IPS-20b (cell line): Measurements from ENCODE around the gene TTC7B.

ENCODE experiments used
- H3K27ac ChIP-seq: one replicate; pipeline ENCODE4 v1.5.1; 2013; ENCODE audit warnings: low read length
- H3K27me3 ChIP-seq: 2 replicates; pipeline ENCODE4 v1.6.1; 2013; ENCODE audit warnings: mild to moderate bottlenecking, low read length, inconsistent platforms; ENCODE audit not compliant: insufficient read depth
- H3K36me3 ChIP-seq: 2 replicates; pipeline ENCODE4 v1.6.1; 2013; ENCODE audit warnings: low read depth, mild to moderate bottlenecking, inconsistent platforms, low read length, moderate library complexity; ENCODE audit not compliant: insufficient read depth
- H3K4me1 ChIP-seq: 2 replicates; pipeline ENCODE4 v1.6.1; 2013; ENCODE audit warnings: mild to moderate bottlenecking, control low read depth, inconsistent platforms, low read length, moderate library complexity; ENCODE audit not compliant: insufficient read depth
- H3K4me3 ChIP-seq: 2 replicates; pipeline ENCODE4 v1.5.1; 2013; ENCODE audit warnings: mild to moderate bottlenecking, low read length, inconsistent platforms
- H3K9ac ChIP-seq: 2 replicates; pipeline ENCODE4 v1.6.1; 2013; ENCODE audit warnings: low read depth, mild to moderate bottlenecking, inconsistent platforms, low read length, moderate library complexity
- H3K9me3 ChIP-seq: 2 replicates; pipeline ENCODE4 v1.6.1; 2013; ENCODE audit warnings: mild to moderate bottlenecking, low read depth, low read length, inconsistent platforms; ENCODE audit not compliant: insufficient read depth

The TTC7B gene

DNA sequence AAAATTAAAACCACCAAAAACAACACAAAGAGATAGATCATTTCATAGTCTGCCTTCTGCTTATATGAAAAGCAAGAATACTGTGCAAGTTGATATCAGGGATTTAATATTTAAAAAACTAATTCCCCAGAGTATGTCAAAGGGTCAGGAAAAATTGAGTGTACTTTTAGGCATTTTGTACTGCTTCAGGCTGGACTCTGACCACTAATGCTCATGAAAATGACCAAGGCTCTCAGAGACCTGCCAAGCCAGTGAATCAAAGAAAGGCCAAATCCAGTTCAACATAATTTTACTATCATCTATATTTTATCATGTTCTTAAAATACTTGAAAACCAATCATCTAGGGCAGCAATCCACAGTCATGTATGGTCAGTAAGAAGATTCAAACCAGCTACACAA, 66.0 kb downstream of the TTC7B start:
- Histone ChIP-seq H3K27me3 (no peaks in the 10 kb centered on the region), H3K9me3 (0 out of 2 replicates have a peak, but pooled peaks cover 4% of the 10 kb centered on the region), H3K27ac (no peak overlapping the region), H3K36me3 (no peaks in the 10 kb centered on the region), H3K9ac (no peak overlapping the region), H3K4me3 (no peak overlapping the region), H3K4me1 (no peaks in the 10 kb centered on the region)

DNA sequence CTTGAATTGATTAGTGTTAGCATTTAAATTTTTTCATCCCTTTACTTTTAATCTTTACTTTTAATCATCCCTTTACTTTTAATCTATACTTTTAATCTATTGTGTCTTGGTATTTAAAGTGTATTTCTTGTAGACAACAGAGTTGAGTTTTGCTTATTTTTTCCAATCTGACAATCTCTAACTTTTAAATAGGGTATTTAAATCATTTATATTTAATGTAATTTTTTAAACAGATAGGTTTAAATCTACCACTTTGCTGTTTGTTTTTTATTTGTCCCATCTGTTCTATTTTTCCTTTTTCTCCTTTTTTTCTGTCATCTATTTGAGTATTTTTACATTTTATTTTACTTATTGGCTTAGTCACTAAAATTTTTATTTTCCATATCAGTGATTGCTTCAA, 68.3 kb downstream of the TTC7B start:
- Histone ChIP-seq H3K9ac (no peak overlapping the region), H3K36me3 (no peaks in the 10 kb centered on the region), H3K9me3 (0 out of 2 replicates have a peak, but pooled peaks cover 4% of the 10 kb centered on the region), H3K27ac (no peak overlapping the region), H3K4me1 (no peaks in the 10 kb centered on the region), H3K4me3 (no peak overlapping the region), H3K27me3 (no peaks in the 10 kb centered on the region)

DNA sequence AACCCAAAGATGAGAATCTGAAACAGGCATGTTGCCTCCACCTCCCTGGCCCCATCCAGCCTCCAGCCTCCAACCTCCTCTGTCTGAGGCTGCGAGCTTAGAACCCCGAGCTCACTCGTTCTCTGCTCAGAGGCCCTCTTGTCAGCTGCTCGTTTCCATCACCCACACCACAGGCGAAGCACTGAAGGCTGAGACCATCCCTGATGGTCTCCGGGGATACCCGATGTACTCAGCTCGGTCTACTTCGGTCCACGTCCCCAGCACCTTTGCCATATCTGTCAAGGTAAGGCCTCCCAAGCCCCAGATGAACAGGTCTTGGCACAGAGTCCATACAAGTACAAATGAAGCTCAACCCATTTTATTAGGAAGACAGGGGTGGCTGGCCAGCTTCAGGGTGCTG, 72.4 kb downstream of the TTC7B start:
- Histone ChIP-seq H3K9me3 (0 out of 2 replicates have a peak, but pooled peaks cover 1% of the 10 kb centered on the region), H3K4me3 (no peak overlapping the region), H3K27ac (no peak overlapping the region), H3K4me1 (no peaks in the 10 kb centered on the region), H3K36me3 (no peaks in the 10 kb centered on the region), H3K27me3 (no peaks in the 10 kb centered on the region), H3K9ac (no peak overlapping the region)

DNA sequence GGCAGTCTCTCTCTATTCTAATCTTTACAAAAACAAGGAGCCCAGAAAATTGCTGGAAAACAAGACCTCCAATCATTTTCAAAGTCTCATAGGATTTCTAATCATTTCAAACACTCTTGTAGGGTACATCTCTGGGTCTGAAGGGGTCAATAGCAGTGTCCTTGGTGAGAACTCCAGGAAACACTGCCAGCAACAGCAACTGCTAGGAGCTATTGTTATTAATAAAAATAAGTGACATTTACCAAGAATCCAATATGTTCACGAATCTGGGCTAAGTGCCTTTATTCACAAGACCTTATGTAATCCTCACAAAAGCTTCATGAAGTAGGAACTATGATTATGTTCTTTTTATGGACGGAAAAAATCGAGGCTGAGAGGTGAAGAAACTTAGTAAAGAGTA, 72.8 kb downstream of the TTC7B start:
- no peaks in the 10 kb centered on the region for H3K27me3 ChIP-seq
- H3K27ac ChIP-seq, result no peak overlapping the region
- H3K9ac ChIP-seq, result no peak overlapping the region
- H3K4me1 ChIP-seq, result no peaks in the 10 kb centered on the region
- no peak overlapping the region for H3K4me3 ChIP-seq
- no peaks in the 10 kb centered on the region for H3K36me3 ChIP-seq
- no peaks in the 10 kb centered on the region for H3K9me3 ChIP-seq

DNA sequence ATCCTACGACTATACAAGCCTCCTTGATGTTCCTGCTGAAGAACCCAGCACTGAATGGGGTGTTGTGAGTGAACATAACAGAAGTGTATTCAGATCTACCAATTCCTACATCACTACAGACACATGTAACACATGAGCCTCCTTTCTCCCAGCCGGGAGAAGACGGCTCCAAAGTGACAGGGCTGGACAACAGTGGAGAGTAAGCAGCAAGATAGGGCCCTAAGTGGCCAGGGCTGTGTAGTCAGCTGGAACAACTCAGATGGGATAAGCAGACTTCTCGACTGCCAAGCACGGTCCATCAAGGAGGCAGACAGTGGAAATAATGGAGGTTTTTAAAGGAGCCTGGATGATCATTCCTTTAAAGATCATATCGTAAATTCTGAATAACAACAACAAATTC, 73.5 kb downstream of the TTC7B start:
- Histone ChIP-seq H3K27ac (no peak overlapping the region), H3K9me3 (no peaks in the 10 kb centered on the region), H3K36me3 (no peaks in the 10 kb centered on the region), H3K4me3 (no peak overlapping the region), H3K27me3 (no peaks in the 10 kb centered on the region), H3K9ac (no peak overlapping the region), H3K4me1 (no peaks in the 10 kb centered on the region)

GRCh38 chr14:90742252-90742651, 74.0 kb downstream of the TTC7B start:
- Histone ChIP-seq H3K27me3 (no peaks in the 10 kb centered on the region), H3K36me3 (no peaks in the 10 kb centered on the region), H3K9ac (no peak overlapping the region), H3K9me3 (no peaks in the 10 kb centered on the region), H3K4me1 (no peaks in the 10 kb centered on the region), H3K4me3 (no peak overlapping the region), H3K27ac (no peak overlapping the region)

DNA sequence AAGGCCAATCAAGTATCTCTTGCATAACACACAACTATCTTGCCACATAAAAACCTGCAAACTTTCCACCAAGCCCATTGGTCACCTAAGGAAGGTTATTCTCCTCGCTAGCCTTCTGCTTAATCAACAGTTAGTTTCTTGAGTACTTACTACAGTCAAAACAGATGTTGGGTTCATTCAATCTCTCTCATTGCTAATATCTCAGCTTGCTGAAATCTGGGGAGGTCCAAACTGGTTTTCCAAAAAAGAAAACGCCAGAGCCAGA, 74.6 kb downstream of the TTC7B start:
- no peak overlapping the region for H3K4me3 ChIP-seq
- H3K27ac ChIP-seq, result no peak overlapping the region
- no peaks in the 10 kb centered on the region for H3K36me3 ChIP-seq
- no peaks in the 10 kb centered on the region for H3K27me3 ChIP-seq
- no peaks in the 10 kb centered on the region for H3K4me1 ChIP-seq
- no peak overlapping the region for H3K9ac ChIP-seq
- no peaks in the 10 kb centered on the region for H3K9me3 ChIP-seq

DNA sequence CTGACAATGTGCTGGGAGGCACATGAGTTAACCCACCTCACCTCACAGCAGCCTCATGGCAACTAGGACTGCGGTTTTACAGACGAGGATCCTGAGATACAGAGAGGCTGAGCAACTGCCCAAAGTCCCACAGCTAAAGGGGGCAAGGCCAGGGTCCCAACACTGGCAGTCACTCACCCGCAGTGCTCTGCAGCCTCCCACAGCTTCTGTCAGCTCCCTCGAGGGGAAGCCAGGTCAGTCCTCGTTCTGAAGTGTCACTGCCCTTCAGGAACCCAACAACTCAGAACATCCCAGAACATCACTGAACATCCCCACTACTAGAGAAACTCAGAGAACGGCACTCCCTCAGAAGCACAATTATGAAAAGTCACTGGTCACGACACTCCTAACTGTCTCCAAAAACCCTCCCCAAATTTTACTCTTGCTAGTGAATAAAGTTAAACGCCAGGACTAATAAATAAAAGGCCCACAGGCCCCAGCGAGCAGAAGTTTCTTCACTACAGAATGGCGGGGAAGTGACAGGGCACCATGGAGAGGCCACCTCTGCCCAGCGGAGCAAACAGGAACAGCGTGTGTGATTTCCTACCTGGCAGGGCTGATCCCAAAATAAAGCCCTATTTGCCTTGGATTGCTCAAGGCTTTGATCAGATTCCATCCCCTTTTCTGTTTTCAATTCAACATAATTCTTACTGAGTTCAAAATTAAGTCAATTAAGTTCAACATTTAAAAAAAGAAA, 75.1 kb downstream of the TTC7B start:
- H3K4me3 ChIP-seq, result no peak overlapping the region
- H3K36me3 ChIP-seq, result no peaks in the 10 kb centered on the region
- H3K27ac ChIP-seq, result no peak overlapping the region
- no peaks in the 10 kb centered on the region for H3K4me1 ChIP-seq
- H3K9ac ChIP-seq, result no peak overlapping the region
- H3K9me3 ChIP-seq, result no peaks in the 10 kb centered on the region
- no peaks in the 10 kb centered on the region for H3K27me3 ChIP-seq

GRCh38 chr14:90740081-90740480, 76.1 kb downstream of the TTC7B start:
- Histone ChIP-seq H3K9ac (no peak overlapping the region), H3K4me1 (no peaks in the 10 kb centered on the region), H3K9me3 (no peaks in the 10 kb centered on the region), H3K27ac (no peak overlapping the region), H3K4me3 (no peak overlapping the region), H3K36me3 (no peaks in the 10 kb centered on the region), H3K27me3 (no peaks in the 10 kb centered on the region)

DNA sequence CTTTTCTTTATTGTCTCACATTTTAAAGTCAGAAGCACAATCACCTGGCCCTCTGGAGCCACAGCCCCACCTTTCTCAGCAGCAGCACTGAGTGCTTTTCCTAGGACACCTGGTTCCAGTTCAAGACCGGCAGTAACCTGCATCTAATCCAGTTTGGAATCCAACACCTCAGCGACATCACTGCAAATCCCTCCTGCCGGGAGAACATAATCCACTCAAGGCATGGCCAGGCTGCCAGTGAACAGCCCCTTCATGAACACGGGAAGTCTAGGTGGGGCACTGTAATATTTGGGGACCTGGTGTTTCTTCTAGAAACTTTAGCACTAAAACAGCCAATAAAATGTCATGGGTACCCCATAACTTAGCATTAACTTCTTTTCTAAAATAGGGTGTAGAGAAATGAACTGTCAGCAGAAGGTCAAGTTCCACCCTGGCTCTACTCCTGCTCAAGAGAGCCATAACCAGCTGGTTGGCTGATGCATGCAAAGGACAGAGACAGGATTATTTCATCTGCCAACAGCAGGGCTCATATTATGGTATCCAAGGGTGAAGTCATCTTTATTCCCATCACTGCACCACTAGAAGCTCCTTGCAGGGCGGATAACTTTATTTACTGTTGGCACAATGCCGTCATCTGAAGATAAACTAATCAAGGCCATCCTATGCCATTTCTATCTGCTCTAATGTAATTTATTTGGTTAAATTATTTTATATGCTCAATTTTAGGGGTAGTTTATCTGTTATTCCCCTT, 76.7 kb downstream of the TTC7B start:
- Histone ChIP-seq H3K4me1 (no peaks in the 10 kb centered on the region), H3K36me3 (no peaks in the 10 kb centered on the region), H3K9ac (no peak overlapping the region), H3K4me3 (no peak overlapping the region), H3K27me3 (no peaks in the 10 kb centered on the region), H3K27ac (no peak overlapping the region), H3K9me3 (no peaks in the 10 kb centered on the region)

DNA sequence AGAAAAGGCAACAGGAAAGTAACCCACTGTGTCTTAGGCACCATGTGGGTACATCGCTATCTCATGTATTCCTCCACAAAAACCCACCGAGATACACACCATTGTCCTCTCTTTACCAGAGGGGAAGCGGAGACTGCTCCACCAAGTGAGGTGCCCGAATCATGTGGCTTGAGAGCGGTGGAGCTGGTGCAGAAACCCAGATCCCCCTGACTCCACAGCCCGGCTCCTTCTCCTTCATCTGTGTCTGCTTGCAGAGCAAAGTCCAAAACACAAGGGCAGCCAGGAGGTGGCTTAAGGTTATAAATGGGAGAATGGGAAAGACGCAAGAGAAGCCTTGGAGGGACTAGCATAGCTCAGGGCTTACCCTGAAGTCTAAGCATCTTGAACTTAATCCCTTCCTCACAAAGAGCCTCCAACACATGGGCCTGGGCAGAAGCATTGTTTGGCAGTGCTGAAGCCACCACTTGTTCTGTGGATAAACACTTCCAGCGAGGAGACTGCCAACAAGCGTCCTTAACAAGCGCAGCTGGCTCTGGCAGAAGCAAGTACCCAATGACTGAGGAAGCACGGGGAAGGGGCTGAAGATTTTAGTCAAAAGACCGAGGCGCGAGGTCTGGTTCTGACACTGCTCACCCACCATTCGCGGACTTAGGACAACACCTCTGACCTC, 83.0 kb downstream of the TTC7B start:
- Histone ChIP-seq H3K4me3 (no peak overlapping the region), H3K27me3 (no peaks in the 10 kb centered on the region), H3K27ac (no peak overlapping the region), H3K9me3 (no peaks in the 10 kb centered on the region), H3K36me3 (no peaks in the 10 kb centered on the region), H3K9ac (no peak overlapping the region), H3K4me1 (no peaks in the 10 kb centered on the region)

GRCh38 chr14:90732718-90733117, 83.5 kb downstream of the TTC7B start:
- no peaks in the 10 kb centered on the region for H3K4me1 ChIP-seq
- H3K9me3 ChIP-seq, result no peaks in the 10 kb centered on the region
- H3K27ac ChIP-seq, result no peak overlapping the region
- H3K4me3 ChIP-seq, result no peak overlapping the region
- no peaks in the 10 kb centered on the region for H3K36me3 ChIP-seq
- no peak overlapping the region for H3K9ac ChIP-seq
- no peaks in the 10 kb centered on the region for H3K27me3 ChIP-seq
